ENCODE results near the gene GBE1. TPM values are rescaled to one million over a fixed set of nuclear protein-coding genes. Genes with fewer than 3 reads are reported as not detected.

The GBE1 gene
- total RNA-seq, 1 experiment from 2014 or later = 12.7 TPM

DNA sequence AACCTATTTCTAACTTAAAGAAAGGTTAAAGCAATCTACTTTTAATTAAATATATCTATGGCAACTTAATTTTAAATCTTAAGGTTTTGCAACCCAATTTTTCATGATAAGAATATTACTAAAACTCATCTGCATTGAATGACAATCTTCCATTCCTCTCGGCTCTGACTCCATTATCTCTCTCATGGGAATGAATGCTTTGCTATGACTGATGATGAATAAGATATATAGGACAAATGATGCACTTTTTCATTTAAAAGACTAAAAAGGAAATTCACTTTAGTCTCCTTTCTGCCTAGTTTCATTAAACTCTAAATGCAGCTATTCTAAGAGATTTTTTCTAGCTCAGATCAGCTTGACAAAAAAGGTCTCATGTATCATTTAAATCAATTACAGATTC lies 68.7 kb downstream of the GBE1 start:
- H3K27me3 Mint-ChIP-seq (ENCODE audit: unreplicated experiment) = no peaks in the 10 kb centered on the region
- TF ChIP-seq, protein P1, sequence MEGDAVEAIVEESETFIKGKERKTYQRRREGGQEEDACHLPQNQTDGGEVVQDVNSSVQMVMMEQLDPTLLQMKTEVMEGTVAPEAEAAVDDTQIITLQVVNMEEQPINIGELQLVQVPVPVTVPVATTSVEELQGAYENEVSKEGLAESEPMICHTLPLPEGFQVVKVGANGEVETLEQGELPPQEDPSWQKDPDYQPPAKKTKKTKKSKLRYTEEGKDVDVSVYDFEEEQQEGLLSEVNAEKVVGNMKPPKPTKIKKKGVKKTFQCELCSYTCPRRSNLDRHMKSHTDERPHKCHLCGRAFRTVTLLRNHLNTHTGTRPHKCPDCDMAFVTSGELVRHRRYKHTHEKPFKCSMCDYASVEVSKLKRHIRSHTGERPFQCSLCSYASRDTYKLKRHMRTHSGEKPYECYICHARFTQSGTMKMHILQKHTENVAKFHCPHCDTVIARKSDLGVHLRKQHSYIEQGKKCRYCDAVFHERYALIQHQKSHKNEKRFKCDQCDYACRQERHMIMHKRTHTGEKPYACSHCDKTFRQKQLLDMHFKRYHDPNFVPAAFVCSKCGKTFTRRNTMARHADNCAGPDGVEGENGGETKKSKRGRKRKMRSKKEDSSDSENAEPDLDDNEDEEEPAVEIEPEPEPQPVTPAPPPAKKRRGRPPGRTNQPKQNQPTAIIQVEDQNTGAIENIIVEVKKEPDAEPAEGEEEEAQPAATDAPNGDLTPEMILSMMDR (IDR thresholded peaks at IDR 0.05; ENCODE audit: unreplicated experiment) = no peak
- no peak overlapping the region for H3K4me3 Mint-ChIP-seq (ENCODE audit: low read depth, unreplicated experiment)

DNA sequence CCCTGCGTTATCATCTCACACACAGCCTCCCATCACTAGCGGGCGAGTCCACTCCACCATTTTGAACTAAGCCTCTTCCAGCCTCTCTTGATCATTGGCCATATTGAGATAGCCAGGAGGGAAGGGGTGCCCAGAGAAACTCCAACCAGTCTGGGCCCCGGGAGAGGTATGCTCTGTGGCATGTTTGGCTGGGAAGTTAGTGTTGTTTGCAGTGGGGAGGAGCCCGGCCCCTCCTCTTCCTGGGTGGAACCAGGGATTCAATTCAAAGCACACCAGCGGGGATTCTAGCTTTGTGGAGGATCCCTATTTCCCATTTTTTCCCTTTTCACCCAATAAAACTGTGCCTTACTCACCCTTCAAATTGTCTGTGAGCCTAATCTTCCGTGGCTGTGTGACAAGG lies 71.8 kb downstream of the GBE1 start:
- no TSS peak for BruUV-seq (replicated peaks)
- CTCF ChIA-PET = no interaction called here
- TF ChIP-seq, protein P1 (IDR thresholded peaks at IDR 0.05; ENCODE audit: unreplicated experiment) = no peak

More for the DNA sequence above, 68.7 kb downstream of the GBE1 start:
- CTCF ChIA-PET = no interaction called here
- no peaks in the 10 kb centered on the region for H3K4me1 Mint-ChIP-seq (ENCODE audit: low read depth, unreplicated experiment)
- H3K36me3 Mint-ChIP-seq (ENCODE audit: insufficient read depth, unreplicated experiment) = no peaks in the 10 kb centered on the region
- no peak for DNase-seq
- no TSS peak for BruUV-seq (replicated peaks)
- intact Hi-C loops (cut with micrococcal nuclease; ENCODE audit: unreplicated experiment) = no loop called here
- H3K9me3 Mint-ChIP-seq (ENCODE audit: low read depth, unreplicated experiment) = no peaks in the 10 kb centered on the region
- H3K27ac Mint-ChIP-seq (ENCODE audit: unreplicated experiment) = no peak overlapping the region

DNA sequence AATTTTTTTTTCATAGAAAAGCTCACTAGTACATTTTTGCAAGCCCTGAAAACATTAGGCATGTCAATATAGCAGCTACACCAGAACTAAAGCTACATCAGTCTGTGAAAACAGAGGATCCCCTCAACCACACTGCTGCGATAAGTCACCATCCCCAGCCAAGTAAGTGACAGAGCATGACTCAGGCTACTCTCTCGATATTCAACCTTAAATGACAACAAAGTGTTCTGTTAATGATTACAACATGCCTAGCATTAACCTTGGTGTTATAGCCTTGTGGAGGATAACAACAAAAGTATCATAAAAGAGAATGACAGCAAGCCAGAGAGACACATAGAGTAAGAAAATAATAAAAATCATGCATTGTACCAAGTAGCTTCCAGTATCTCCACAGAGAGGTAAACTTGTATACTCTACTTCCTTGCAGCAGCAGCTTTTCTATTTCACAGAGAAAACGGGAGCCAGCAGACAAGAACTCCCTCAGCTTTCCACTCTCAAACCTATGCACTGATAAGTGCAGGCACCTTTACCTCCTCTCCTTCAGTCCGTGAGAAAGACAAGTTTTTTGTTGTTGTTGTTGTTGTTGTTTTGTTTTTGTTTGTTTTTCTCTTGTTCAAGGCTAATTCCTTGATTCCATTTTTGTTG lies 76.6 kb downstream of the GBE1 start:
- H3K4me3 Mint-ChIP-seq (ENCODE audit: low read depth, unreplicated experiment) = no peak overlapping the region
- CTCF ChIA-PET = no interaction called here
- DNase-seq = peak; percentile 6
- no peaks in the 10 kb centered on the region for H3K36me3 Mint-ChIP-seq (ENCODE audit: insufficient read depth, unreplicated experiment)
- TF ChIP-seq, protein P1 (IDR thresholded peaks at IDR 0.05; ENCODE audit: unreplicated experiment) = no peak
- no peak overlapping the region for H3K27ac Mint-ChIP-seq (ENCODE audit: unreplicated experiment)
- intact Hi-C loops (cut with micrococcal nuclease; ENCODE audit: unreplicated experiment) = no loop called here
- BruUV-seq (replicated peaks) = no TSS peak
- no peaks in the 10 kb centered on the region for H3K27me3 Mint-ChIP-seq (ENCODE audit: unreplicated experiment)
- H3K9me3 Mint-ChIP-seq (ENCODE audit: low read depth, unreplicated experiment) = no peaks in the 10 kb centered on the region
- H3K4me1 Mint-ChIP-seq (ENCODE audit: low read depth, unreplicated experiment) = peaks cover 19% of the 10 kb centered on the region

More for the DNA sequence above, 71.8 kb downstream of the GBE1 start:
- no peaks in the 10 kb centered on the region for H3K36me3 Mint-ChIP-seq (ENCODE audit: insufficient read depth, unreplicated experiment)
- H3K27ac Mint-ChIP-seq (ENCODE audit: unreplicated experiment) = no peak overlapping the region
- H3K27me3 Mint-ChIP-seq (ENCODE audit: unreplicated experiment) = no peaks in the 10 kb centered on the region
- H3K4me3 Mint-ChIP-seq (ENCODE audit: low read depth, unreplicated experiment) = no peak overlapping the region
- intact Hi-C loops (cut with micrococcal nuclease; ENCODE audit: unreplicated experiment) = no loop called here
- no peak for DNase-seq
- H3K9me3 Mint-ChIP-seq (ENCODE audit: low read depth, unreplicated experiment) = no peaks in the 10 kb centered on the region
- H3K4me1 Mint-ChIP-seq (ENCODE audit: low read depth, unreplicated experiment) = peaks cover 14% of the 10 kb centered on the region

DNA sequence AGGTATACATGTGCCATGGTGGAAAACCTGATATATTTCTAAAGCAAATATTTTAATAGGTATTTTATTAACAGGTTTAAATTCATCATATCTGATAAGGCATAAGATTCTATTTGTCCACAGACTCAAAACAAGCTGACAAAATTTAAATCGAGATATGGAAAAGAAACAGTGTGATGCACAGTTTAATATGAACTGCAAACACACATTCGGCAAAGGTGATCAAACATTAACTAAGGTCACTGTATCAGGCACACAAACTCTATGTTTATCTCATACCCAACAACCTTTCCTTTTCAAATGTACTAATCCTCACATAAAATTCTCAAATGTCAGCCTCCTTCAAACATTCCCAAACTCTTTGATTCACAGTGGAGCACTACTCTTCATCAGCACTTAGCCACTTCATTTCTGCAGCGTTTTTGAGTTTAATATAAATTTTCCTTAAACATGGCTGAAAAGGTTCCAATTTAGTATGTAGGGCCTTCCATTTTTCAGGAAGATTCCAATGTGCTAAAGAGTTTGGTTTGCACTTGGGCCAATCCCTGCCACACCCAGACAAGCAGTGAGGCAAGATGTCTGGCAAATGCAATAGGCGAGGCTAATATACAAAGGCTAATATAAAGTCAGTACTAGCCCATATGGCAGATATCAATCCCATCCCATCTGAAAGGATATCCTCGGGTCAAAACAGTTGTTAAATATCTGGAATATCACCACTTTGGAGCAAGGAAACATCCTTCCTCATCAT lies 84.6 kb downstream of the GBE1 start:
- H3K4me1 Mint-ChIP-seq (ENCODE audit: low read depth, unreplicated experiment) = no peaks in the 10 kb centered on the region
- H3K27ac Mint-ChIP-seq (ENCODE audit: unreplicated experiment) = no peak overlapping the region
- no peak for DNase-seq
- intact Hi-C loops (cut with micrococcal nuclease; ENCODE audit: unreplicated experiment) = no loop called here
- TF ChIP-seq, protein P1 (IDR thresholded peaks at IDR 0.05; ENCODE audit: unreplicated experiment) = no peak
- H3K36me3 Mint-ChIP-seq (ENCODE audit: insufficient read depth, unreplicated experiment) = no peaks in the 10 kb centered on the region
- H3K27me3 Mint-ChIP-seq (ENCODE audit: unreplicated experiment) = no peaks in the 10 kb centered on the region
- BruUV-seq (replicated peaks) = no TSS peak
- CTCF ChIA-PET = no interaction called here
- H3K9me3 Mint-ChIP-seq (ENCODE audit: low read depth, unreplicated experiment) = no peaks in the 10 kb centered on the region
- no peak overlapping the region for H3K4me3 Mint-ChIP-seq (ENCODE audit: low read depth, unreplicated experiment)
